ENCODE results near the gene KIF19.

- no peak for TF ChIP-seq POLR2AphosphoS5 (IDR thresholded peaks at IDR 0.05)
- TF ChIP-seq CTCF (IDR thresholded peaks at IDR 0.05): no peak
- TF ChIP-seq POLR2A (IDR thresholded peaks at IDR 0.05): no peak
- TF ChIP-seq EP300 (IDR thresholded peaks at IDR 0.05): no peak
These were observed 78.2 kb downstream of the KIF19 start for GRCh38 chr17:74404218-74404617.
